Testis (tissue), 3 donors: ENCODE data around the gene FBLN1. TPM values are rescaled to one million over a fixed set of nuclear protein-coding genes. Genes with fewer than 3 reads are reported as not detected.
A peak's percentile ranks its signal among the peaks of the same experiment; 100 is the strongest.

ENCODE experiments used
- DNase-seq: peaks from one replicate; pipeline ENCODE4 v3.0.0-alpha.2; 2019
- H3K27ac ChIP-seq, 2 donors: fragments of 200-600 bp; sonication (generic); one replicate each; pipeline ENCODE4 v1.5.1; 2019
- H3K27me3 ChIP-seq: fragments of 200-600 bp; sonication (generic); one replicate; pipeline ENCODE4 v1.5.1; 2019
- H3K36me3 ChIP-seq: fragments of 200-600 bp; sonication (generic); one replicate; pipeline ENCODE4 v1.5.1; 2017; ENCODE audit warnings: low read depth; ENCODE audit errors: missing control alignments
- H3K4me1 ChIP-seq: fragments of 200-600 bp; sonication (generic); one replicate; pipeline ENCODE4 v1.5.1; 2019
- H3K4me3 ChIP-seq, 2 donors: fragments of 200-600 bp; sonication (generic); one replicate each; pipeline ENCODE4 v1.5.1; 2017 to 2019
- H3K9me3 ChIP-seq: fragments of 200-600 bp; sonication (generic); one replicate; pipeline ENCODE4 v1.5.1; 2017
- POLR2A ChIP-seq: fragments of 450-650 bp; IDR thresholded peaks from one replicate; pipeline ENCODE4 v1.6.1; 2017; ENCODE audit warnings: antibody characterized with exemption, mild to moderate bottlenecking, moderate library complexity
- WGBS, 2 donors: methylation state at CpG; one replicate each; pipeline ENCODE4 v1.1.5; 2018; 5-methylcytosine and 5-hydroxymethylcytosine counted together
- intact Hi-C: fragments of 100-400 bp; cut with DNase I; formaldehyde crosslinking; loops from one replicate; pipeline ENCODE4 v1.15.1; 2023; ENCODE audit warnings: low total_unique reads
- polyA plus RNA-seq: library from polyadenylated mRNA; stranded (reverse); fragments of 350-450 nt; fragmentation: Illumina TruSeq; extraction: RNeasy Lipid Tissue Mini Kit (QIAGEN cat#74804); gene quantifications from one replicate; pipeline ENCODE4 v1.2.3, GENCODE V29; 2014; ENCODE audit warnings: low read depth, low replicate concordance; ENCODE audit not compliant: insufficient read depth
- total RNA-seq, 2 donors: library from RNA; depleted of rRNA; stranded (reverse); fragments of >200 nt; gene quantifications; one replicate each; pipeline ENCODE4 v1.2.3, GENCODE V29; 2016
- TF ChIP-seq, protein P1 (sequence below), 3 experiments: fragments of 450-650 bp in 2 of 3; fragments of 200-600 bp in 1 of 3; sonication (generic) in 1 of 3; IDR thresholded peaks; one replicate each; pipeline ENCODE4 v1.5.1; 2016 to 2019; ENCODE audit warnings: antibody characterized with exemption in 3 of 3, mild to moderate bottlenecking in 2 of 3, moderate library complexity in 1 of 3

Gene FBLN1
- total and polyA plus RNA-seq, 3 donors from 2014 or later, result 32.4 to 154 (median 42.2) TPM

- Histone ChIP-seq H3K9me3 (no peaks in the 10 kb centered on the region), H3K27ac (no peak overlapping the region), H3K27me3 (no peaks in the 10 kb centered on the region), H3K36me3 (no peaks in the 10 kb centered on the region), H3K4me3 (no peak overlapping the region), H3K4me1 (peaks cover 37% of the 10 kb centered on the region)
- no peak for TF ChIP-seq POLR2A
- 53 to 54% methylated on average over 12 to 17 of the region's 17 CpGs for WGBS, 2 donors
- intact Hi-C loops, result no loop called here
- DNase-seq, result peak; percentile 84
Observed at GRCh38 chr22:45518580-45518991, 15.9 kb downstream of the FBLN1 start.

DNA sequence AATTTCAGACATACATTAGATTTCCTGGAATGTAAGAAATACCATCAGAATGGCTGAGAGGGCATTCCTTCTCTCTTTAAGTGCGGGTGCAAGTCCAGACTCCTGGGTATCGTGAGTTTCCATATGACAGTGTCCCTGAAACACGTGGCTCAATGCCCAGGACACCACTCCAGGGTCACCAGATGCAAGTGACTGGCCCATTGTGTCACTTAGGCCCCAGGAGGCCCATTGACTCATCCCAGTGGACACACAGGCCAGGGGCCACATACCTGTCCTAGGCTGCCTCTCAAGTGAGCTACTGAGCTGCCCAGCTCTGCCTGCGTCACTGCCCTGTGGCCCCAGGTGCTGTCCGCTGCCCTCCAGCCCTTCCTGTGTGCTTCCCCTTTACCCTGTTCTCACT, 18.5 kb downstream of the FBLN1 start:
- DNase-seq, result no peak
- WGBS, 2 donors, result 75 to 83% methylated on average over 4 to 5 of the region's 5 CpGs
- Histone ChIP-seq H3K27me3 (no peaks in the 10 kb centered on the region), H3K9me3 (no peaks in the 10 kb centered on the region), H3K27ac (no peak overlapping the region), H3K4me3 (no peak overlapping the region), H3K36me3 (no peaks in the 10 kb centered on the region), H3K4me1 (peaks cover 22% of the 10 kb centered on the region)
- TF ChIP-seq, protein P1, sequence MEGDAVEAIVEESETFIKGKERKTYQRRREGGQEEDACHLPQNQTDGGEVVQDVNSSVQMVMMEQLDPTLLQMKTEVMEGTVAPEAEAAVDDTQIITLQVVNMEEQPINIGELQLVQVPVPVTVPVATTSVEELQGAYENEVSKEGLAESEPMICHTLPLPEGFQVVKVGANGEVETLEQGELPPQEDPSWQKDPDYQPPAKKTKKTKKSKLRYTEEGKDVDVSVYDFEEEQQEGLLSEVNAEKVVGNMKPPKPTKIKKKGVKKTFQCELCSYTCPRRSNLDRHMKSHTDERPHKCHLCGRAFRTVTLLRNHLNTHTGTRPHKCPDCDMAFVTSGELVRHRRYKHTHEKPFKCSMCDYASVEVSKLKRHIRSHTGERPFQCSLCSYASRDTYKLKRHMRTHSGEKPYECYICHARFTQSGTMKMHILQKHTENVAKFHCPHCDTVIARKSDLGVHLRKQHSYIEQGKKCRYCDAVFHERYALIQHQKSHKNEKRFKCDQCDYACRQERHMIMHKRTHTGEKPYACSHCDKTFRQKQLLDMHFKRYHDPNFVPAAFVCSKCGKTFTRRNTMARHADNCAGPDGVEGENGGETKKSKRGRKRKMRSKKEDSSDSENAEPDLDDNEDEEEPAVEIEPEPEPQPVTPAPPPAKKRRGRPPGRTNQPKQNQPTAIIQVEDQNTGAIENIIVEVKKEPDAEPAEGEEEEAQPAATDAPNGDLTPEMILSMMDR (IDR thresholded peaks at IDR 0.05), result no peak
- TF ChIP-seq POLR2A, result no peak
- intact Hi-C loops, result no loop called here

DNA sequence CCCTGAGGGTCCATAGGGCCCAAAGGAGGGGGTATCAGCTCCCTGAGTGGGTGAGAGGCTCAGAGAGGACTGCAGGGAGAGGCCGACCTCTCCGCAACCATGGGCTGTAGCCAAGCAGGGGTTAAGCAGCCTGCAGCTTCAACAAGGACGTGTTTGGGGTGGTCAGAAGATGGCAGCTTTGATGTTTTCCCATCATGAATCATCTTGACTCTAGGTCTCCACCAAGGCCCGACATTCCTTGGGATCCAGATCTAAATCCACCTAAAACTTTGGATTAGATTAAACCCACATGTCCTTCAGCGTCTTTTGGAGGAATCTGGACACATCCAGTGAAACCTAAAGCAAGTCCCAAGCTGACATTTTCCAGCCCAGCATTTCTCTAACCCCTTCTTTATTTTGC, 19.8 kb downstream of the FBLN1 start:
- Histone ChIP-seq H3K36me3 (no peaks in the 10 kb centered on the region), H3K9me3 (no peaks in the 10 kb centered on the region), H3K27ac (no peak overlapping the region), H3K4me3 (no peak overlapping the region), H3K4me1 (peaks cover 9% of the 10 kb centered on the region), H3K27me3 (no peaks in the 10 kb centered on the region)
- no peak for DNase-seq
- intact Hi-C loops, result no loop called here
- TF ChIP-seq POLR2A, result no peak
- TF ChIP-seq, protein P1 (IDR thresholded peaks at IDR 0.05), result no peak
- WGBS, 2 donors, result 71 to 80% methylated on average over 5 of the region's 5 CpGs

DNA sequence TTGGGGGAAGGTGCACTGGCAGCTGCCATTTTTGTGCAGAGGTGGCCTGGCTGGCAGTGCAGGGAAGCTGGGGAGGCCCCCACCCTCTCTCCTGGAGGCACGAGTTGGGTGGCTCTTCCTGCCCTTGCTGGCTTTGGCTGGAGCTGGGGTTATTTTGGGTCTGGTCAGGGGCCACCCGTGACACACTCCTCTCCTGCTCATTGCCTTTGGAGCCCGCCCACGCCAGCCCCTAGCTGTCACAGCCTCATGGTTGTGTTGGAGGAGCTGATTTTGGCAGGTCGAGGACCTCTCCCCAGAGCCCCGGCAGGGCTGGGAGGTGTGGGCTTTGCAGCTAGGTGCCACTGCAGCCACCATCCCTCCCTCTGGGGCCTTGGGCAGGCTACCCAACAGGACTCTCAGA, 21.5 kb downstream of the FBLN1 start:
- no peaks in the 10 kb centered on the region for H3K27me3 ChIP-seq
- H3K36me3 ChIP-seq, result no peaks in the 10 kb centered on the region
- H3K27ac ChIP-seq, result no peak overlapping the region
- WGBS, 2 donors, result 82 to 91% methylated on average over 3 to 6 of the region's 6 CpGs
- H3K4me3 ChIP-seq, result no peak overlapping the region
- intact Hi-C loops, result no loop called here
- TF ChIP-seq, protein P1 (IDR thresholded peaks at IDR 0.05), result no peak
- TF ChIP-seq POLR2A, result no peak
- H3K4me1 ChIP-seq, result no peaks in the 10 kb centered on the region
- H3K9me3 ChIP-seq, result no peaks in the 10 kb centered on the region
- no peak for DNase-seq

DNA sequence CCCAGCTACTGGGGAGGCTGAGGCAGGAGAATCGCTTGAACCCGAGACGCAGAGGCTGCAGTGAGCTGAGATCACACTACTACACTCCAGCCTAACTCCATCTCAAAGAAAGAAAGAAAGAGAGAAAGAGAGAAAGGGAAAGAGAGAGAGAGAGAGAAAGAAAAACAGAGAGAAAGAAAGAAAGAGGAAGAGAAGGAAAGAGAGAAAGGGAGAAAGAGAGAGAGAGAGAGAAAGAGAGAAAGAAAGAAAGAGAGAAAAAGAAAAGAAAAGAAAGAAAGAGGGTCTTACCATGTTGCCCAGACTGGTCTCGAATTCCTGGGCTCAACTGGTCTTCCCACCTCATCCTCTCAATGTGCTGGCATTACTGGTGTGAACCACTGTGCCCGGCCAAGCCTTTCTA, 22.3 kb downstream of the FBLN1 start:
- Histone ChIP-seq H3K4me1 (no peaks in the 10 kb centered on the region), H3K27ac (no peak overlapping the region), H3K9me3 (no peaks in the 10 kb centered on the region), H3K4me3 (no peak overlapping the region), H3K36me3 (no peaks in the 10 kb centered on the region), H3K27me3 (no peaks in the 10 kb centered on the region)
- no peak for DNase-seq
- TF ChIP-seq, protein P1 (IDR thresholded peaks at IDR 0.05), result no peak
- intact Hi-C loops, result no loop called here
- WGBS, 2 donors, result 95 to 97% methylated on average over 5 of the region's 5 CpGs
